CD4-positive, CD25-positive, alpha-beta regulatory T cell (primary cell): ENCODE results near the gene ZNF335. TPM values are rescaled to one million over a fixed set of nuclear protein-coding genes. Genes with fewer than 3 reads are reported as not detected.

Source experiments
- ATAC-seq, 2 donors: fragments of 150-1000 bp; cut with Tn5 transposase; one replicate each; pipeline ENCODE4 v1.10.0; 2021; ENCODE audit warnings: low read depth in 2 of 2, moderate number of reproducible peaks in 2 of 2, moderate library complexity in 1 of 2
- DNase-seq, 3 donors: peaks; one replicate each; pipeline versions ENCODE4 v3.0.0 to v3.0.0-alpha.2; 2012 to 2022; ENCODE audit warnings: mixed read lengths in 1 of 3
- H3K27ac ChIP-seq: one replicate; pipeline ENCODE4 v1.7.0; 2013; ENCODE audit warnings: mild to moderate bottlenecking, low read length; ENCODE audit not compliant: insufficient read depth, poor library complexity, severe bottlenecking
- H3K27me3 ChIP-seq: one replicate; pipeline ENCODE4 v1.7.0; 2013; ENCODE audit warnings: low read length; ENCODE audit not compliant: control insufficient read depth, insufficient read depth
- H3K36me3 ChIP-seq: one replicate; pipeline ENCODE4 v1.7.0; 2013; ENCODE audit warnings: mild to moderate bottlenecking, low read length, moderate library complexity; ENCODE audit not compliant: control insufficient read depth, insufficient read depth
- H3K4me1 ChIP-seq: 2 replicates; pipeline ENCODE4 v1.7.0; 2013; ENCODE audit warnings: mild to moderate bottlenecking, low read length; ENCODE audit not compliant: insufficient read depth, control insufficient read depth, poor library complexity, severe bottlenecking
- H3K4me3 ChIP-seq: one replicate; pipeline ENCODE4 v1.7.0; 2013; ENCODE audit warnings: low read depth, mild to moderate bottlenecking, low read length, moderate library complexity
- H3K9me3 ChIP-seq, 2 experiments: 1 replicate in 1 of 2; 2 replicates in 1 of 2; pipeline ENCODE4 v1.7.0; 2013; ENCODE audit warnings: low read length in 2 of 2, mild to moderate bottlenecking in 1 of 2, moderate library complexity in 1 of 2; ENCODE audit not compliant: control insufficient read depth in 2 of 2
- H3K27ac Mint-ChIP-seq, 3 donors: one replicate each; pipeline ENCODE4 v1.8.0; 2020 to 2022; ENCODE audit warnings: mild to moderate bottlenecking in 3 of 3, mixed read lengths in 3 of 3, moderate library complexity in 2 of 3
- H3K27me3 Mint-ChIP-seq: one replicate; pipeline ENCODE4 v1.8.0; 2022; ENCODE audit warnings: mild to moderate bottlenecking, mixed read lengths
- H3K36me3 Mint-ChIP-seq: one replicate; pipeline ENCODE4 v1.8.0; 2020; ENCODE audit warnings: mixed read lengths
- H3K4me1 Mint-ChIP-seq, 4 donors: one replicate each; pipeline ENCODE4 v1.8.0; 2020 to 2022; ENCODE audit warnings: mixed read lengths in 4 of 4, mild to moderate bottlenecking in 1 of 4
- H3K4me3 Mint-ChIP-seq, 4 donors: one replicate each; pipeline ENCODE4 v1.8.0; 2020 to 2022; ENCODE audit warnings: mild to moderate bottlenecking in 4 of 4, mixed read lengths in 4 of 4, moderate library complexity in 3 of 4
- H3K9me3 Mint-ChIP-seq, 7 donors: one replicate each; pipeline ENCODE4 v1.8.0; 2020 to 2022; ENCODE audit warnings: mixed read lengths in 7 of 7, mild to moderate bottlenecking in 3 of 7, moderate library complexity in 2 of 7
- polyA plus RNA-seq, 4 donors: library from polyadenylated mRNA; unstranded; fragments of 300-500 nt; fragmentation: Illumina TruSeq; gene quantifications; one replicate each; pipeline ENCODE4 v1.2.3, GENCODE V29; 2021
- total RNA-seq: library from RNA; stranded (reverse); gene quantifications from one replicate; pipeline ENCODE4 v1.2.3, GENCODE V29; 2022

Gene ZNF335
- total and polyA plus RNA-seq, 5 donors from 2014 or later, result 8.2 to 137 (median 12.8) TPM

DNA sequence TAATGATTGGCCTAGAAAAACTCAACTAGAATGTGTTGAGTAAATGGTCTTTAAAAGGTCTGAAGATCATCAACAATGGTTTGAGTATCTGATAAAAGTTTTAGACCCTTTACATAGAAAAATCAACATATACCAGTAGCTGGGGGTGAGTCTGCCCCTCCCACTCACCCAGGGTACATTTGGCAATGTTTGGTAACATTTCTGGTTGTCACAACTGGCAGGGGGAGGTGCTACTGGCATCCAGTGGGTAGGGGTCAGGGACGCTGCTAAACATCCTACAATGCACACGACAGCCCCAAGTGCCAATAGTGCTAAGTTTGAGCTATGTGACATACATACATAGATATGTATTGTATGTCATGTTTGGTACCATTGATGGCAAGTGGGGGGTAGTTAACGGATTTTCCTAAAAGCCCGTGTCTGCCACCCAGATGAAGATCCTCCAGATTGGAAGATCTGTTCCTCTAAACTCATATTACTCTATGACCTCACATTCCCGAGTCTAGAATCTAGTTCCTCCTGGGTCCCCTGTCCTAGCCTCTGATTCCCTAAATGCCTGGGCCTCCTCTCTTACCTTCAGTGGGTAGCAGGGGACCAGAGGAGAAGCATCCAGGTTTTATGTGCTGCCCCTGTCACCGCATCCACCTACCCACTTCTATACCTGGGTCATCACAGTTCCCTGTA, 34.2 kb upstream of the ZNF335 start:
- H3K4me1 ChIP-seq, result peaks cover 68% of the 10 kb centered on the region
- Mint-ChIP-seq H3K4me3 (peak overlapping the region; percentile 62 to 76 (median 68)), H3K27ac (peak overlapping the region in 1 of 3 donors; percentile 77), H3K9me3 (peaks cover 0 to 1% (median 0%) of the 10 kb centered on the region in 7 donors), H3K4me1 (peaks cover 14 to 80% (median 54%) of the 10 kb centered on the region in 4 donors), H3K36me3 (no peaks in the 10 kb centered on the region), H3K27me3 (peaks cover 43% of the 10 kb centered on the region)
- no peaks in the 10 kb centered on the region for H3K27me3 ChIP-seq
- H3K36me3 ChIP-seq, result no peaks in the 10 kb centered on the region
- DNase-seq, result no peak
- H3K9me3 ChIP-seq, result no peaks in the 10 kb centered on the region
- no peak for ATAC-seq
- H3K27ac ChIP-seq, result no peak overlapping the region
- H3K4me3 ChIP-seq, result no peak overlapping the region

DNA sequence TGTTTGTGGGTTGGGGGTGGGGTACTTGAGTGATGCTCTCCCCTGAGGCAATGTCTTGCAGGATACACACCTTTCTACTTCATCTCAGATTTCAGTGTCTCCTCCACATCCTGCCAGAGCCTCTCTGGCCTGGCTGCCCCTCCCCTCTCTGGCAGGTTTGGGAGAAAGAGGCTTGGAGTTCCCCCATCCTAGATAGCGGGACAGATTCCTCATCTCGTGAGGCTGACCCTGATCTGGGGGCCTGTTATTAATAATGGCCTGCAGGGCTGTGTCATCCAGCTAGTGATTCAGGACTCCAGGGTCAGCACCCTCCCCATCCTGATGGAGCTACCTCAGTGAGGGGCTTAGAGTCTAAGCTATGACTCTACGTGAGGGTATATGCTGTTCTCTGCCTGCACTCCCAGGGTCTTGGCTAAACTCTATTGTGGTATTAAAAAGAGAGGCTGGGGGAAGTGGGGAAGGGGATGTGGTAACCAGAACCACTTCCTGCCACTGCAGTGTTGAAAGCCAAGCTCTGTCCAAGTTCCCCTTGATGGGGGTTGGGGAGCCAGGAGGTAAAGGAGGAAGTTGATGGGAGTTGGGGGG, 33.0 kb upstream of the ZNF335 start:
- DNase-seq (peak in 2 of 3 donors; percentile 44 to 82), ATAC-seq (peak; percentile 55 to 62)
- no peaks in the 10 kb centered on the region for H3K36me3 ChIP-seq
- H3K4me3 ChIP-seq, result peak overlapping the region; percentile 75
- H3K27ac ChIP-seq, result no peak overlapping the region
- Mint-ChIP-seq H3K4me1 (peaks cover 14 to 81% (median 52%) of the 10 kb centered on the region in 4 donors), H3K9me3 (no peaks in the 10 kb centered on the region), H3K27me3 (peaks cover 31% of the 10 kb centered on the region), H3K36me3 (no peaks in the 10 kb centered on the region), H3K4me3 (peak overlapping the region; percentile 76 to 89 (median 79)), H3K27ac (peak overlapping the region in 2 of 3 donors; percentile 77 to 89)
- no peaks in the 10 kb centered on the region for H3K9me3 ChIP-seq
- H3K27me3 ChIP-seq, result no peaks in the 10 kb centered on the region
- H3K4me1 ChIP-seq, result peaks cover 68% of the 10 kb centered on the region

DNA sequence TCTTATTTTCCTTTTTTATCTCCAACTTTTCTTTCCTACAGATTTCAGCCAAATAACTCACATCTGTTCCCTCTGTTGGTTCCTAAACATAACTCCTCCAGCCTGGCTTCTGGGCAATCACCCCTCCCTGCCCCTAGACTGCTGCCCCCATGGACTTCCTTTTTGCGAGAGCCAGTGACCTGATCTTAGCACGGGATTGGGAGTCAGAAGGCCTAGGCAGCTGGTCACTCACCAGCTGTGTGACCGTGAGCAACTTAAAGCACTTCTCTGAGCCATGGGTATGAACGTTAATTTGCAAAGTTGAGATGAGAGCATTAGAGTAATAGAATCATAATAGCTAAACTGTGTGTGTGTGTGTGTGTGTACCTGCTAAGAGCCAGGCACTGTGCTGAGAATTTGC, 32.2 kb upstream of the ZNF335 start:
- peak overlapping the region; percentile 75 for H3K4me3 ChIP-seq
- peaks cover 72% of the 10 kb centered on the region for H3K4me1 ChIP-seq
- Mint-ChIP-seq H3K4me3 (peak overlapping the region in 3 of 4 donors; percentile 4 to 80 (median 76)), H3K9me3 (no peaks in the 10 kb centered on the region), H3K27me3 (peaks cover 23% of the 10 kb centered on the region), H3K4me1 (peaks cover 14 to 82% (median 51%) of the 10 kb centered on the region in 4 donors), H3K27ac (peak overlapping the region; percentile 8 to 80 (median 77)), H3K36me3 (no peaks in the 10 kb centered on the region)
- no peaks in the 10 kb centered on the region for H3K9me3 ChIP-seq
- H3K27me3 ChIP-seq, result no peaks in the 10 kb centered on the region
- no peaks in the 10 kb centered on the region for H3K36me3 ChIP-seq
- DNase-seq (no peak), ATAC-seq (no peak)
- no peak overlapping the region for H3K27ac ChIP-seq

DNA sequence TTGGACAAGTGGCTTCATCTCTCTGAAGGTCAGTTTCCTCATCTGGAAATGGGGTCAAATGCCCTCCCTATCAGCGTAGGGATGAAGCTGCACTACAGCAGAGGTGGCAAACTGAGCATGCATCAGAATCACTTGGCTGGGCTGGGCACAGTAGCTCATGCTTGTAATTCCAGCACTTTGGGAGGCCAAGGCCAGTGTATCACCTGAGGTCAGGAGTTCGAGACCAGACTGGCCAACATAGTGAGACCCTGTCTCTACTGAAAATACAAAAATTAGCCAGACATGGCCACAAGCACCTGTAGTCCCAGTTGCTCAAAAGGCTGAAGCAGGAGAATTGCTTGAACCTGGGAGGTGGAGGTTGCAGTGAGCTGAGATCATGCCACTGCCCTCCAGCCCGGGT, 30.0 kb upstream of the ZNF335 start:
- Histone ChIP-seq H3K9me3 (no peaks in the 10 kb centered on the region), H3K4me1 (peaks cover 72% of the 10 kb centered on the region), H3K4me3 (no peak overlapping the region), H3K27ac (no peak overlapping the region), H3K27me3 (no peaks in the 10 kb centered on the region), H3K36me3 (no peaks in the 10 kb centered on the region)
- no peak for ATAC-seq
- no peak overlapping the region for H3K27ac Mint-ChIP-seq
- no peaks in the 10 kb centered on the region for H3K9me3 Mint-ChIP-seq
- H3K4me3 Mint-ChIP-seq, result peak overlapping the region in 1 of 4 donors; percentile 39
- H3K4me1 Mint-ChIP-seq, result peaks cover 21 to 85% (median 53%) of the 10 kb centered on the region in 4 donors
- no peak for DNase-seq
- H3K36me3 Mint-ChIP-seq, result no peaks in the 10 kb centered on the region
- H3K27me3 Mint-ChIP-seq, result peaks cover 12% of the 10 kb centered on the region

DNA sequence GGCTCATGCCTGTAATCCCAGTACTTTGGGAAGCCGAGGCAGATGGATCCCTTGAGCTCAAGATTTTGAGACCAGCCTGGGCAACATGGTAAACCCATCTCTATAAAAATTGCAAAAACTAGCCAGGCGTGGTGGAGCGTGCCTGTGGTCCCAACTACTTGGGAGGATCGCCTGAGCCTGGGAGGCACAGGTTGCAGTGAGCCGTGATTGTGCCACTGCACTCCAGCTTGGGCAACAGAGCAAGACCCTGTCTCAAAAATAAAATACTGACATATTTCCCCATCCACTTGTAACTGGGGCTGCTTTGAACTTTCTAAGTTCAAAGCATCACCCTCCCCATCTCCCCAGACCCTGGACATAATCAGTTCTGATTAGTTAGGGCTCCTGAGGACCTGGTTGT, 29.5 kb upstream of the ZNF335 start:
- Mint-ChIP-seq H3K4me1 (peaks cover 21 to 84% (median 52%) of the 10 kb centered on the region in 4 donors), H3K27ac (no peak overlapping the region), H3K9me3 (no peaks in the 10 kb centered on the region), H3K27me3 (peaks cover 12% of the 10 kb centered on the region), H3K4me3 (peak overlapping the region in 2 of 4 donors; percentile 39 to 48), H3K36me3 (no peaks in the 10 kb centered on the region)
- ATAC-seq (no peak), DNase-seq (no peak)
- H3K9me3 ChIP-seq, result no peaks in the 10 kb centered on the region
- H3K4me3 ChIP-seq, result no peak overlapping the region
- no peaks in the 10 kb centered on the region for H3K36me3 ChIP-seq
- no peak overlapping the region for H3K27ac ChIP-seq
- peaks cover 72% of the 10 kb centered on the region for H3K4me1 ChIP-seq
- H3K27me3 ChIP-seq, result no peaks in the 10 kb centered on the region

DNA sequence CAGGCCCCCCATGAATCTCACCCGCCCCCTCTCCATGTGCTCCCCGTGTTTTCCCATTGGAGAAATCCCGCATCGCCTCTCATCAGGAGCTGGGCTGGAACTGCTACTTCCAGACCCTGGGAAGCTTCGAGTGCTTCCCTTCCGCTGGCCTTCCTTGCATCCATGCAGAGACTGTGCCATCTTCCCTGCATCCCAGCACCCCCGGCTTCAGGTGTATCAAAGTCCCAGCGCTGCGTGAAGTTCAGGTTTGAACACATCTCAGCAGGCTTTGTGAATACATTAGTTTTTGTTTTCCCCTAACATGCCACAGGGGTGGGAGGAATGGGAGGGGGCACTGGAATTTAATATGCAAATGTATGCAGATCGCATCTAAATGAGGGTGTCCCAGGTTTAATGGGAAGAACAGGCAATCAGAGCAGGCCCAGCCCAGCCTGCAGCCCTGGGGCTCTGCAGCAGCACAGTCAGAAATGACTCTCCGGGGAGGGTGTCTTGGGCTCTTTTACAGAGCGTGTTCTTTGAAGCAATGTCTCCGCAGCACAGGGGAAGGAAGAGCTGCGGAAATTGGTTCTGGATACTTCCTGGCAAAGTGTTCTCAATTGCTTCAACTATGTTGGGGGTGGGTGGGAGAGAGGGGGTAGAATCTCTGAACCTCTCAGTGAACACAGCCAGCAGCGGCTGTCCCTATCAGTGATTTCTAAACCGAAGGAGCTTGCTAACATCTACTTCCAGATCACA, 28.4 kb upstream of the ZNF335 start:
- no peak overlapping the region for H3K4me3 ChIP-seq
- no peaks in the 10 kb centered on the region for H3K9me3 ChIP-seq
- ATAC-seq (peak; percentile 18 to 50), DNase-seq (peak in 1 of 3 donors; percentile 28)
- Mint-ChIP-seq H3K27ac (peak overlapping the region in 2 of 3 donors; percentile 32 to 74), H3K36me3 (no peaks in the 10 kb centered on the region), H3K27me3 (peaks cover 7% of the 10 kb centered on the region), H3K4me1 (peaks cover 16 to 80% (median 44%) of the 10 kb centered on the region in 4 donors), H3K9me3 (no peaks in the 10 kb centered on the region), H3K4me3 (peak overlapping the region in 3 of 4 donors; percentile 52 to 75 (median 70))
- H3K4me1 ChIP-seq, result peaks cover 64% of the 10 kb centered on the region
- no peaks in the 10 kb centered on the region for H3K36me3 ChIP-seq
- H3K27ac ChIP-seq, result no peak overlapping the region
- no peaks in the 10 kb centered on the region for H3K27me3 ChIP-seq

DNA sequence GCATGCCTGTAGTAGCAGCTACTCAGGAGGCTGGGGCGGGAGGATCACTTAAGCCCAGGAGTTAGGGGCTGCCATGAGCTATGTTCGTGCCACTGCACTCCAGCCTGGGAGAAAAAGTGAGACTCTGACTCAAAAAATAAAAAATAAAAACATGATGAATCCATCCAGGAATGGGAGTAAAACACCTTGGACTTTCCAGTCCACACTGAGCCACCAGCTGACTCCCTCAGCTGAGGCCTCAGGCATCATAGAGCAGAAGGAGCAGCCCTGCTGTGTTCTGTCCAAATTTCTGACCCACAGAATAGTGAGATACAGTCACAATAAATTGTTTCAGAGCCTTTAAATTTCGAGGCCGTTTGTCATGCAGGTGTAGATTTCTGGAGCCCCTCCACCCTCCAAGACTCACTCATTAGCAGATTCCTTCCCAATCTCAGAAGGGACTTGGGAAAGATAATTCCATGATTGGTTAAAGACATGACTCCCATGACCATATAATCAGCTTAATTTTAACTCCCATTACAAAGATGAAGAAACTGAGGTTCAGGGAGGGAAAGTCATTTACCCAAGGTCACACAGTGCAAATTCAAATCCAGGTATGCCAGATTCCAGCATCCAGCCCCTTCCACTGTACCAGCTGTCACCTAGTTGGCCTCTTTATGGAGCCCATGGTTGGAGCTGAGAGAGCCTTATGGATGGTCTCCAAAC, 27.7 kb upstream of the ZNF335 start:
- H3K27ac ChIP-seq, result no peak overlapping the region
- H3K9me3 Mint-ChIP-seq, result no peaks in the 10 kb centered on the region
- no peak for ATAC-seq
- H3K4me1 Mint-ChIP-seq, result peaks cover 16 to 80% (median 43%) of the 10 kb centered on the region in 4 donors
- H3K36me3 ChIP-seq, result no peaks in the 10 kb centered on the region
- no peaks in the 10 kb centered on the region for H3K9me3 ChIP-seq
- H3K4me3 Mint-ChIP-seq, result peak overlapping the region in 3 of 4 donors; percentile 17 to 75 (median 19)
- DNase-seq, result no peak
- H3K27me3 ChIP-seq, result no peaks in the 10 kb centered on the region
- peak overlapping the region in 1 of 3 donors; percentile 27 for H3K27ac Mint-ChIP-seq
- peaks cover 61% of the 10 kb centered on the region for H3K4me1 ChIP-seq
- H3K36me3 Mint-ChIP-seq, result no peaks in the 10 kb centered on the region
- H3K4me3 ChIP-seq, result no peak overlapping the region
- no peaks in the 10 kb centered on the region for H3K27me3 Mint-ChIP-seq
